Forelimb muscle (tissue), 1 donor: ENCODE data around the gene ESPL1. TPM values are rescaled to one million over a fixed set of nuclear protein-coding genes. Genes with fewer than 3 reads are reported as not detected.
"Not testable (repeated sequence)": the region's sequence is repeated elsewhere in the genome, so short reads cannot be mapped to it uniquely, and the experiment has no call there.

Experiments
- DNase-seq: peaks from one replicate; pipeline ENCODE4 v3.0.0-alpha.2; 2013; ENCODE audit warnings: low read depth
- polyA plus RNA-seq: library from polyadenylated mRNA; unstranded; fragments of 120-200 nt; gene quantifications from one replicate; pipeline ENCODE4 v1.2.1, GENCODE V29; 2013; ENCODE audit not compliant: insufficient read length

ESPL1 gene
- polyA plus RNA-seq, 1 donor: 4.3 TPM

DNA sequence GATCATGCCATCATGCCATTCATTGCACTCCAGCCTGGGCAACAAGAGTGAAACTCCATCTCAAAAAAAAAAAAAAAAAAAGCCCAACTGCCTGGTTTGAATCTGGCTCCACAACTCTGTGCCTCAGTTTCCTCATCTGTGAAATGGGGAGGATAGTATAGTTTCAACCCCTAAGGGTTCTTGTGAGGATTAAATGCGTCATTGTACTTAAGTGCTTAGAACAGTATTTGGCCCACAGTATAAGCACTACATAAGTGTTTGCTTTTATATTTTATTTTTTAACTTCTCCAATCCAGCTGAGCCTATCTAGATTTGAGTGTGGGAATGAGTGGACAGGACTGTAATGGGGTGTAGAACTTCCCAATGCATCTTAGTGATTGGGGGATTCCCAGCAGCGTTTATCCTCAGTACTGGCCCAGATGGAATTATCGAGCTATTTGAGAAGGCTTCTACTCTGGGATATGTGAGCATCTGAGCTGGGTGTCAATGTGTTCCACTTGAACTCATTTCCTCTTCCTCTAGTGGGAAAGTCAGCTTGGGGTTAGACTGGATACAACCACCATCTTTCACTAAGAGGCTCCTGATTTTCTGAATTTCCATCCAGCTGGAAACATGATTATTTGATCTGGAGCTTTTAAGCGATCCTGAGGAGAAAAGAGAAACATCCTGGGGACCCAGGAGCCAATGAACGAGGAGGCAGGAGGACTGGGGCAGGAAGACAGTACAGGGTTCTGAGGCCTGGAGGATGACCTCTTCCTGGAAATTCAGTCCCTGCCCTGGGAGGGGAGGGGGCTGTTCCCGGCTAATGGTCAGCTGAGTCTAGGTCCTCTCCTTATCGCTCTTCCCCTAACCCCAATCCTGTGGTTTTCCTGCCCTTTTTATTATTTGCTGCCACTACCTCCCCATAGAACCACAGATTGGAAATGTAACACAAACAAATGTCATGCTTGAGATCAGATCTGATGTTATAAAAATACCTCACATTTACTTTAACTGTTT is 9.3 kb upstream of the ESPL1 start:
- DNase-seq: no peak

- no peak for DNase-seq
Measured at GRCh38 chr12:53259891-53260290, 8.2 kb upstream of the ESPL1 start.

GRCh38 chr12:53265783-53266182 is 2.3 kb upstream of the ESPL1 start:
- no peak for DNase-seq

DNA sequence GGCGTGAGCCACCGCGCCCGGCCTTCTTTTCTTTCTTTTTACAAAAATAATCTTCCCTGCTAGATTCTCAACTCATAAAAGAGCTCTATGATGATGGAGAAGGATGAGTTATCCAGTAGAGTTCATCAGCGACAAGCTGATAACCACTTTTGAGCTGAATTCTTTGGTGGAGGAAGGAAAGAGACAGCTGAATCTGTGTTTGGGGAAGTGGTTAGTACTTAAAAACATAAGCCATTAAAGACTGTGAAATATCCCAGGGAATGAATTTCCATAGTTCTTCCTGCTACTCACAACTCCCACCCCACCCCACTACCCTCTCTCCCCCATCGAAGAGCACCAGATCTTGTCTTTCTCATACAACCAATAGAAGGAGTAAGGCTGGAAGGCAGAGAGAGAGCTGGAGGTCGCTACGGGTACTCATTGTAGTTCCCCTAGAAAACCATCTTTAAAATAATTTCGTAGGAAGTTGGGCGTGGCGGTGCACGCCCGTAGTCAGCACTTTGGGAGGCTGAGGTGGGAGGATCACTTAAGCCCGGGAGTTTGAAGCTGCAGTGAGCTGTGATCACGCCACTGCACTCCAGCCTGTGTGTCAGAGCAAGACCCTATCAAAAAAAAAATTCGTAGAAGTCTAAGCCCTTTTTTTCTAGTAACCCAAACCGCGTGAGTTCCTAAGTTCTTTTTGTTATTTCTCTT is 647 bp upstream of the ESPL1 start:
- DNase-seq: no peak

- no peak for DNase-seq
Measured at GRCh38 chr12:53268630-53269562, 797 bp downstream of the ESPL1 start.

DNA sequence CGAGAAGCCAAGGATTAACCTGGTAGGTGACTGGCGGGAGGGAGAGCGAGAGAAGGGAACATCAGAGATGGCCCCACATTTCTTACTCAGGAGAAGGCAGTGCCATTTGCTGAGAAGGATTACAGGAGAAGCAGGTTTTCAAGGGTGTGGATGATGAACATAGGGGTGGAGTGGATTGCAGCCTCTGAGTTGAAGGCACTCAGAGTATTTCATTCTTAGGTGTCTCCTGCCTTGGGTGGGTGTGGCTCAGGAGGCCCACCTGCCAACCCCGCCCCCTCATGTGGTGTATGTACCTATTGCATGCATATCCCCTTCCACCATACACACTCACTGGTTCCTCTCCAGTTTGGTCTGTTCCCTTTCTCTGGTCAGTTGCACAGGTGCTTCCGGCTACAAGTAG is 6.3 kb downstream of the ESPL1 start:
- DNase-seq: no peak

DNA sequence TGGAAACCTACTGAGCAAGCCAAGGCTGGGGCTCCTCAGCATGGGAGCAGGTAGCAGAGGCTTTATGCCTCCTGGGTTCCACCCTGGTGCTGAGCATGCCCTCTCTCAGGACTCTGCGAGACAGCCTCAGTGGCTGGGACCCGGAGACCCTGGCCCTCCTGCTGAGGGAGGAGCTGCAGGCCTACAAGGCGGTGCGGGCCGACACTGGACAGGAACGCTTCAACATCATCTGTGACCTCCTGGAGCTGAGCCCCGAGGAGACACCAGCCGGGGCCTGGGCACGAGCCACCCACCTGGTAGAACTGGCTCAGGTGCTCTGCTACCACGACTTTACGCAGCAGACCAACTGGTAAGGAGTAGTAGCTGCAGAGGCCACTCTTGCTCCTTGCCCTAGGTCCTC is 8.4 kb downstream of the ESPL1 start:
- no peak for DNase-seq

DNA sequence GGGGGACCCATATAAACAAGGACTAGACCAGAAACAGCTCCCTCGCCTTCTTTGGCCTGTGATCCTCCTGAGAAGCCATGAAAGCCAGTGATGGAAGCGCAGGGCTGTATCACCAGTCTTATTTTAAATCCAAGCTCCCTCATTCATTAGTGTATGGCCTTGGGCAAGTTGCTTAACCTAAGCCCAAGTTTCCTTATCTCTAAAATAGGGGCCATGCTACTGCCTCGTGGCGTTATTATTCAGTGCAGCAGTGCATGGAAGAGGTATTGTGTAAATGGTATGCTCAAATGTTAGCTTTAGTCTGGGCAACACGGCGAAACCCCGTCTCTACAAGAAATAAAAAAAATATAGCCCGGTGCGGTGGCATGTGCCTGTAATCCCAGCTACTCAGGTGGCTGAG is 9.9 kb downstream of the ESPL1 start:
- no peak for DNase-seq

GRCh38 chr12:53279283-53279869 is 11.3 kb downstream of the ESPL1 start:
- no peak for DNase-seq

DNA sequence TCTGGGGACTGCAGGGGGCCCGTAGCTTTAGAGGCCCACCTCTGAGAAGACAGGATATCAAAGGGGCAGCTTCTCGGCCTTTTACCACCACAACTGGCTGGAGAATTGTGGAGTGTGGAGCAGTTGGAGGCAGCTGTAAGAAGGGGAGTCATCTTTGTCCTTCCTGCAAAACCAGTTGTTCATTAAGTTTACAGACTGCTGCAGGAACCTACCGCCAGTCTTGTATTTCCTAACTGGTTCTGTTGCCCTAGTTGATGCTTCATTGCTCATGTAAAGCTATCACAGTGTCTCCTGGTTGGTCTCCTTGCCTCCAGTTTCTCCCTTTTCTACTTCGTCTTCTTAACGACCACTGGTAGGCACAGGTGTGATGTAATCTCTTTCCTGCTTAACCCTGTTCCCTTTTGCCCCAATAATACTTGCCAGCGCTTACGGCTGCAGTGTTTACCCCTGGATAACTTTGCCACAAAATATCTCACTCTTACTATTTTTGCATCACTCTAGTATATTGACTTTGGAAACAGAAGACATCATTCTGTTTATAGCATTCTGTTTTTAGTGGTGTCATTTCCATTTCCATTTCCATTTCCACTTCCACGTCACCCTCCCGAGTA is 11.9 kb downstream of the ESPL1 start:
- DNase-seq: no peak

- DNase-seq: no peak
Measured at GRCh38 chr12:53286448-53286847, 18.3 kb downstream of the ESPL1 start.

GRCh38 chr12:53287741-53288216 is 19.7 kb downstream of the ESPL1 start:
- DNase-seq: no peak

GRCh38 chr12:53288322-53288721 is 20.2 kb downstream of the ESPL1 start:
- DNase-seq: no peak

DNA sequence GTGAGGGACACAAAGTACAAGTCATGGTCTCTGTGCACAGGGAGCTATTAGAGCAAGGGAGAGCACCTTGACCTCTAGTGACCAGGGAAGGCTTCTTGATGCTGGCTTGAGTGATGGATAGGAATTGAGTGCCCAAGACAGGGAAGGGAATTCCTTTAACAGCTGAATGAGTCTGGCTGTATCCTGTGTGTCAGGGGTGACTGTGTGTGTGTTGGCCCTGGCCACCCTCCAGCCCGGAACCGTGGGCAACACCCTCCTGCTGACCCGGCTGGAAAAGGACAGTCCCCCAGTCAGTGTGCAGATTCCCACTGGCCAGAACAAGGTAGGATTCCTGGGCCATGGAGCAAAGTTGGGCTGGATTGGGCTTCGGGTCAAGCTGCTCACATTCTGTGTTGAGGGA is 21.8 kb downstream of the ESPL1 start:
- no peak for DNase-seq

GRCh38 chr12:53290661-53291060 is 22.6 kb downstream of the ESPL1 start:
- DNase-seq: no peak

DNA sequence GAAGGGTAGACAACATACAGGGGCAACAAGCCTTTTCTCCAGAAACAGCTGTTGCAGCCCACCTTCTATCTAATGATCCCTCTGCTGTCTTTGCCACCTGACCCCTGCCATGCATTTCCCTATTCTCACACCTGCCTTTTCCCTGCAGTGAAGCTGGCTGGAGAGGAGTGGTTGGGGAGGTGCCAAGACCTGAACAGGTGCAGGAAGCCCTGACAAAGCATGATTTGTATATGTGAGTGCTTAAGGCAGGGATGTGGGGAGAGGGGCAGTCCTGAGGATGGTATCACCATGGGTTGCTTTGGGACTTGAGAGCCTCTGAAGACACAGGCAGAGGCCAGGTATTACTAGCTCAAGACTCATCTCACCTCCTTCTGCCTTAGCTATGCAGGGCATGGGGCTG is 24.3 kb downstream of the ESPL1 start:
- no peak for DNase-seq

- DNase-seq: peak; percentile 88
Measured at GRCh38 chr12:53295070-53295890, 27.2 kb downstream of the ESPL1 start, which contains the start of gene PFDN5. Gene PFDN5, plus strand, starts transcription at chr12:53295542. Its CDS starts 26 bp downstream, at chr12:53295568.

DNA sequence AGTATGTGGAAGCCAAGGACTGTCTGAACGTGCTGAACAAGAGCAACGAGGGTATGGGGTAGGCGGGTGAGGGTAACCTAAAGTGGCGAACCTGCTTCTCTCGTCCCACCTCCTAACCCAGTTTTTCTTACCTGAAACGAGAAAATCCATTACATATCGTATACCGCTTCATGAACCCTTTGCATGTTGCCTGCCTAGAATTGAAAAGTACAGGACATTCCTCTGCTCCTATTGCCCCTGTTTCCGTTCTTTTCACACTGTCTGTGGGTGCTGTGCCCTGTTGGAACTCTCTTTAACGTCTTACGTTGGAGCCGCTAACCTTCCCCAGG is 27.8 kb downstream of the ESPL1 start:
- no peak for DNase-seq

DNA sequence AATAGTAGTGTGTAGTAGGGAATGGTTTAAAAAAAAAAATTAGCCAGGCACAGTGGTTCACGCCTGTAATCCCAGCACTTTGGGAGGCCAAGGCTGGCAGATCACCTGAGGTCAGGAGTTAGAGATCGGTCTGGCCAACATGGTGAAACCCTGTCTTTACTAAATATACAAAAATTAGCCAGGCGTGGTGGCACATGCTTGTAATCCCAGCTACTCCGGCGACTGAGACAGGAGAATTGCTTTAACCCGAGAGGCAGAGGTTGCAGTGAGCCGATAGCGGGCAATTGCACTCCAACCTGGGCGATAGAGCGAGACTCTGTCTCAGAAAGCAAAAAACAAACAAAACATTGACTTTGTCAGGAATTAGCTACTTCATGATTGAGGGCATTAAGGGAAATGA is 29.0 kb downstream of the ESPL1 start:
- DNase-seq: not testable (repeated sequence)

- DNase-seq: no peak
Measured at GRCh38 chr12:53298164-53298563, 30.1 kb downstream of the ESPL1 start.
